Upper lobe of left lung (tissue), 6 donors: ENCODE results near the gene EXOC2. TPM values are rescaled to one million over a fixed set of nuclear protein-coding genes. Genes with fewer than 3 reads are reported as not detected.

Experiments used
- ATAC-seq, 2 donors: fragments of 200-7000 bp; cut with Tn5 transposase; one replicate each; pipeline ENCODE4 v1.9.1; 2022; ENCODE audit warnings: mild to moderate bottlenecking in 2 of 2, moderate library complexity in 2 of 2; ENCODE audit not compliant: low FRiP score in 2 of 2
- DNase-seq, 2 donors: peaks; one replicate each; pipeline ENCODE4 v3.0.0-alpha.2; 2019 to 2020
- H3K27ac ChIP-seq, 4 donors: fragments of 200-600 bp; sonication (generic); one replicate each; pipeline ENCODE4 v1.5.1; 2016 to 2019
- H3K27me3 ChIP-seq, 4 donors: fragments of 200-600 bp; sonication (generic); one replicate each; pipeline ENCODE4 v1.5.1; 2017 to 2019
- H3K36me3 ChIP-seq, 4 donors: fragments of 200-600 bp; sonication (generic); one replicate each; pipeline ENCODE4 v1.5.1; 2016 to 2019
- H3K4me1 ChIP-seq, 4 donors: fragments of 200-600 bp; sonication (generic); one replicate each; pipeline ENCODE4 v1.5.1; 2018 to 2019
- H3K4me3 ChIP-seq, 4 donors: fragments of 200-600 bp; sonication (generic); one replicate each; pipeline ENCODE4 v1.5.1; 2017 to 2019; ENCODE audit warnings: mild to moderate bottlenecking in 2 of 4, moderate library complexity in 1 of 4
- H3K9me3 ChIP-seq, 4 donors: fragments of 200-600 bp; sonication (generic); one replicate each; pipeline ENCODE4 v1.5.1; 2018 to 2019
- CTCF ChIP-seq, 6 experiments: fragments of 450-650 bp in 4 of 6; fragments of 200-600 bp in 2 of 6; sonication (generic) in 2 of 6; IDR thresholded peaks; one replicate each; pipeline ENCODE4 v1.5.1; 2016 to 2019; ENCODE audit warnings: antibody characterized with exemption in 6 of 6
- EP300 ChIP-seq, 4 donors: sonication (generic); formaldehyde crosslinking; IDR thresholded peaks; one replicate each; pipeline ENCODE4 v1.5.1; 2017; ENCODE audit warnings: antibody characterized with exemption in 4 of 4, control low read depth in 2 of 4
- POLR2A ChIP-seq, 4 donors: fragments of 450-650 bp; IDR thresholded peaks; one replicate each; pipeline ENCODE4 v1.5.1; 2016 to 2017; ENCODE audit warnings: antibody characterized with exemption in 4 of 4, mild to moderate bottlenecking in 2 of 4
- POLR2AphosphoS5 ChIP-seq, 2 donors: sonication (generic); formaldehyde crosslinking; IDR thresholded peaks; one replicate each; pipeline ENCODE4 v1.5.1; 2017; ENCODE audit warnings: antibody characterized with exemption in 2 of 2
- WGBS, 2 donors: methylation state at CpG; one replicate each; pipeline ENCODE4 v1.1.5; 2017 to 2018; 5-methylcytosine and 5-hydroxymethylcytosine counted together
- total RNA-seq, 6 donors: library from RNA; depleted of rRNA in 4 of 6; stranded (reverse); fragments of >200 nt in 4 of 6; gene quantifications; one replicate each; pipeline versions ENCODE4 v1.1.0 to v1.2.1, GENCODE V29; 2016 to 2021
- donor health status: DM: no; HTN: no; CAD: no; lungs with moderate emphysema.
- donor health status: DM: no; HTN: yes; CAD: no; lungs with severe emphysema.

Gene EXOC2
- total RNA-seq, 6 donors from 2014 or later = 16.5 to 31.4 (median 24.4) TPM

- TF ChIP-seq EP300 (IDR thresholded peaks at IDR 0.05) = no peak
- TF ChIP-seq POLR2AphosphoS5 (IDR thresholded peaks at IDR 0.05) = no peak
- no peak for TF ChIP-seq POLR2A (IDR thresholded peaks at IDR 0.05)
- no peak for TF ChIP-seq CTCF (IDR thresholded peaks at IDR 0.05)
- WGBS, 2 donors = 94 to 100% methylated on average over 3 of the region's 4 CpGs
- peaks cover 0 to 23% (median 0%) of the 10 kb centered on the region in 4 donors for H3K36me3 ChIP-seq
- H3K27ac ChIP-seq = no peak overlapping the region
- no peaks in the 10 kb centered on the region for H3K9me3 ChIP-seq
- H3K4me3 ChIP-seq = no peak overlapping the region
- no peaks in the 10 kb centered on the region for H3K4me1 ChIP-seq
- ATAC-seq = no peak
- no peaks in the 10 kb centered on the region for H3K27me3 ChIP-seq
- DNase-seq = no peak
Measured at GRCh38 chr6:620950-621349, 72.0 kb downstream of the EXOC2 start.

GRCh38 chr6:620166-620565 lies 72.8 kb downstream of the EXOC2 start:
- H3K27me3 ChIP-seq = no peaks in the 10 kb centered on the region
- no peak for TF ChIP-seq POLR2A (IDR thresholded peaks at IDR 0.05)
- no peak for TF ChIP-seq POLR2AphosphoS5 (IDR thresholded peaks at IDR 0.05)
- no peak for TF ChIP-seq CTCF (IDR thresholded peaks at IDR 0.05)
- no peak for TF ChIP-seq EP300 (IDR thresholded peaks at IDR 0.05)
- ATAC-seq (no peak), DNase-seq (peak in 1 of 2 donors; percentile 46)
- H3K9me3 ChIP-seq = no peaks in the 10 kb centered on the region
- no peak overlapping the region for H3K4me3 ChIP-seq
- no peaks in the 10 kb centered on the region for H3K4me1 ChIP-seq
- H3K36me3 ChIP-seq = peaks cover 0 to 28% (median 0%) of the 10 kb centered on the region in 4 donors
- H3K27ac ChIP-seq = no peak overlapping the region
- 97% methylated on average over 11 of the region's 11 CpGs for WGBS, 2 donors

GRCh38 chr6:617456-618100 lies 75.4 kb downstream of the EXOC2 start:
- H3K36me3 ChIP-seq = peaks cover 0 to 29% (median 0%) of the 10 kb centered on the region in 4 donors
- TF ChIP-seq CTCF (IDR thresholded peaks at IDR 0.05) (peak in 1 of 6 experiments; percentile 8), EP300 (IDR thresholded peaks at IDR 0.05) (no peak), POLR2AphosphoS5 (IDR thresholded peaks at IDR 0.05) (no peak), POLR2A (IDR thresholded peaks at IDR 0.05) (no peak)
- no peaks in the 10 kb centered on the region for H3K9me3 ChIP-seq
- H3K27me3 ChIP-seq = no peaks in the 10 kb centered on the region
- 69 to 87% methylated on average over 8 to 11 of the region's 11 CpGs for WGBS, 2 donors
- no peak overlapping the region for H3K4me3 ChIP-seq
- H3K27ac ChIP-seq = no peak overlapping the region
- no peaks in the 10 kb centered on the region for H3K4me1 ChIP-seq
- no peak for ATAC-seq
- DNase-seq = no peak

- no peak for DNase-seq
- no peak overlapping the region for H3K27ac ChIP-seq
- no peak for TF ChIP-seq EP300 (IDR thresholded peaks at IDR 0.05)
- no peak for TF ChIP-seq POLR2A (IDR thresholded peaks at IDR 0.05)
- TF ChIP-seq POLR2AphosphoS5 (IDR thresholded peaks at IDR 0.05) = no peak
- no peak for TF ChIP-seq CTCF (IDR thresholded peaks at IDR 0.05)
- H3K4me3 ChIP-seq = no peak overlapping the region
- H3K36me3 ChIP-seq = peaks cover 0 to 36% (median 3%) of the 10 kb centered on the region in 4 donors
- no peaks in the 10 kb centered on the region for H3K27me3 ChIP-seq
- H3K9me3 ChIP-seq = no peaks in the 10 kb centered on the region
- H3K4me1 ChIP-seq = peaks cover 0 to 6% (median 0%) of the 10 kb centered on the region in 4 donors
- 88 to 89% methylated on average over 7 of the region's 7 CpGs for WGBS, 2 donors
- no peak for ATAC-seq
Measured at GRCh38 chr6:613981-614380, 79.0 kb downstream of the EXOC2 start.

- H3K36me3 ChIP-seq = peaks cover 0 to 34% (median 4%) of the 10 kb centered on the region in 4 donors
- no peak for DNase-seq
- no peak overlapping the region for H3K4me3 ChIP-seq
- 65 to 68% methylated on average over 4 of the region's 4 CpGs for WGBS, 2 donors
- no peaks in the 10 kb centered on the region for H3K27me3 ChIP-seq
- H3K4me1 ChIP-seq = peaks cover 0 to 6% (median 0%) of the 10 kb centered on the region in 4 donors
- no peak for ATAC-seq
- no peaks in the 10 kb centered on the region for H3K9me3 ChIP-seq
- TF ChIP-seq CTCF (IDR thresholded peaks at IDR 0.05) (no peak), POLR2AphosphoS5 (IDR thresholded peaks at IDR 0.05) (no peak), POLR2A (IDR thresholded peaks at IDR 0.05) (no peak)
- H3K27ac ChIP-seq = no peak overlapping the region
Measured at GRCh38 chr6:611928-612327, 81.0 kb downstream of the EXOC2 start.
